ENCODE results near the gene HABP4.
"Not testable (repeated sequence)": the region's sequence is repeated elsewhere in the genome, so short reads cannot be mapped to it uniquely, and the experiment has no call there.

The HABP4 gene

GRCh38 chr9:96500696-96501632 is 51.0 kb downstream of the HABP4 start:
- no peak for DNase-seq

GRCh38 chr9:96501633-96502538 is 51.9 kb downstream of the HABP4 start:
- no peak for DNase-seq

GRCh38 chr9:96502539-96503373 is 52.8 kb downstream of the HABP4 start:
- no peak for DNase-seq

- not testable (repeated sequence) for DNase-seq
Measured at GRCh38 chr9:96503374-96503748, 53.4 kb downstream of the HABP4 start.

- no peak for DNase-seq
Measured at GRCh38 chr9:96503918-96504317, 53.9 kb downstream of the HABP4 start.

- DNase-seq: no peak
Measured at GRCh38 chr9:96505316-96505991, 55.5 kb downstream of the HABP4 start.

GRCh38 chr9:96508227-96508940 is 58.4 kb downstream of the HABP4 start:
- DNase-seq: no peak

- DNase-seq: no peak
Measured at GRCh38 chr9:96509026-96509425, 59.1 kb downstream of the HABP4 start.

- DNase-seq: no peak
Measured at GRCh38 chr9:96509848-96510247, 59.9 kb downstream of the HABP4 start.

- no peak for DNase-seq
Measured at GRCh38 chr9:96510258-96510657, 60.3 kb downstream of the HABP4 start.

- no peak for DNase-seq
Measured at GRCh38 chr9:96512240-96512639, 62.3 kb downstream of the HABP4 start.

GRCh38 chr9:96513622-96514021 is 63.7 kb downstream of the HABP4 start:
- DNase-seq: no peak

GRCh38 chr9:96514108-96514799 is 64.3 kb downstream of the HABP4 start:
- no peak for DNase-seq

- DNase-seq: no peak
Measured at GRCh38 chr9:96514800-96515158, 64.8 kb downstream of the HABP4 start.

- DNase-seq: no peak
Measured at GRCh38 chr9:96515621-96516470, 65.9 kb downstream of the HABP4 start.

- no peak for DNase-seq
Measured at GRCh38 chr9:96519095-96519494, 69.1 kb downstream of the HABP4 start.

GRCh38 chr9:96519787-96520186 is 69.8 kb downstream of the HABP4 start:
- DNase-seq: no peak

- DNase-seq: peak; percentile 9
Measured at GRCh38 chr9:96522366-96522765, 72.4 kb downstream of the HABP4 start.

GRCh38 chr9:96523374-96523773 is 73.4 kb downstream of the HABP4 start:
- DNase-seq: no peak

- no peak for DNase-seq
Measured at GRCh38 chr9:96524045-96524444, 74.1 kb downstream of the HABP4 start.

All from central memory CD4-positive, alpha-beta T cell (primary cell).